ENCODE measurements around the gene PHLPP1.
"Not testable (repeated sequence)": the region's sequence is repeated elsewhere in the genome, so short reads cannot be mapped to it uniquely, and the experiment has no call there.

Gene PHLPP1

DNA sequence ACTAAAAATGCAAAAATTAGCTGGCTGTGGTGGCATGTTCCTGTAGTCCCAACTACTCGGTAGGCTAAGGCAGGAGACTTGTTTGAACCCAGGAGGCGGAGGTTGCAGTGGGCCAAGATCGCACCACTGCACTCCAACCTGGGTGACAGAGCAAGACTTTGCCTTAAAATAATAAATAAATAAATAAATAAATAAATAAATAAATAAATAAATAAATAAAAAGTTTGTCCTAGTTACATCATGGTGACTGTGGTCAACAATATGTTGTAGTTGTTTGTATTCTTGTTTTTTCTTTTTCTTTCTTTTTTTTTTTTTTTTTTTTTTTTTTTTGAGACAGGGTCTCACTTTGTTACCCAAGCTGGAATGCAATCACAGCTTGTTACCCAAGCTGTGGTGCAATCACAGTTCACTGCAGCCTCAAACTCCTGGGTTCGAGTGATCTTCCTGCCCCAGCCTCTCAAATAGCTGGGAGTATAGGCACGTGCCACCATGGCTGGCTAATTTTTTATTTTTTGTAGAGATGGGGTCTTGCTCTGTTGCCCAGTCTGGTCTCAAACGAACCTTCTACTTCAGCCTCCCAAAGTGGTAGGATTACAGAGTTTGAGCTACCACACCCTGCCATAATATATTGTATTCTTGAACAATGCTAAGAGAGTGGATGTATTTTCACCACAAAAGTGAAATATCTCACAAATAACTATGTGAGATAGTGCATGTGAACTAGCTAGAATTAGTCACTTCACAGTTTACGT lies 185.0 kb downstream of the PHLPP1 start:
- no peak for DNase-seq

GRCh38 chr18:62902776-62903175 lies 187.4 kb downstream of the PHLPP1 start:
- no peak for DNase-seq

DNA sequence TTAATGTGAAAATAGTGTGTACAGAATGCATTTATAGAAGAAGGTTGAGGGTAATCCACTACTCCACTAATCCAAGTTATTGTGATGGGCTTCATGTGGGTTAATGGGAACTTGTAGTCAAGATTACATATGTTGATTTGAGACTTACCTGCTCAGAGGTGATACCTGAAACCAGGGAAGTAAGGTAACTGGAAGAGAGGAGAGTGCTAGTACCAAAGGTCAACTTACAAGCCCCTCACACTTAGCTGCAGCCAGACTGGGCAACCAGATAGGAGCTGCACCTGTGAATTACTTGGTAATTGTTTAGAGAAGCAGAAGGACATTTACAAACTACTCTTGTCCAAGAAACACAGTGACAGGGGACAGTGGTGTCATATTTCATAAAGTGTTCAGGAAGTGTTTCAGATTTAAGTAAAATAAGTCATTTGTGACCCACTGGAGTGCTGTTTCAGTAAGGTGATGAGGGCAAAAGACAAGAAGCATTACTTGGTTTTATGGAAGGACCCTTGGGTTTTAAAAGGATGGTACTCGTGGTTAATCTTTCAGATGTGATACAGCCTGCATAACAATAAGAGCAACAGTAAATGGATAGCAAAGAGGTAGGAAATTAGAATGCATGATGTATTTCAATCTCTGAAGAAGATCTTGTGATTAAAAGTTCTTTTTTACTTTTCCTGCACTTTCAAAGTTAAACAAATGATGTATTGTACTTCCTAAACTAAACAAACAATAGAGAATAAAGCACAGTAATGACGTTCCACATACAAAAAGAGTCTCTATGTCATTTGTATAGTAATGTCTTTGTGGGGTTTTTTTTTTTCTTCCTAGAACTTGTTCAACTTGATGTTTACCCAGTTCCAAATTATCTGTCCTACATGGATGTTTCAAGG lies 189.3 kb downstream of the PHLPP1 start:
- DNase-seq = no peak

GRCh38 chr18:62912885-62913284 lies 197.5 kb downstream of the PHLPP1 start:
- no peak for DNase-seq

- not testable (repeated sequence) for DNase-seq
Observed at GRCh38 chr18:62913824-62914223, 198.5 kb downstream of the PHLPP1 start.

GRCh38 chr18:62914871-62915392 lies 199.6 kb downstream of the PHLPP1 start:
- no peak for DNase-seq

- DNase-seq = no peak
Observed at GRCh38 chr18:62918361-62918760, 203.0 kb downstream of the PHLPP1 start.

DNA sequence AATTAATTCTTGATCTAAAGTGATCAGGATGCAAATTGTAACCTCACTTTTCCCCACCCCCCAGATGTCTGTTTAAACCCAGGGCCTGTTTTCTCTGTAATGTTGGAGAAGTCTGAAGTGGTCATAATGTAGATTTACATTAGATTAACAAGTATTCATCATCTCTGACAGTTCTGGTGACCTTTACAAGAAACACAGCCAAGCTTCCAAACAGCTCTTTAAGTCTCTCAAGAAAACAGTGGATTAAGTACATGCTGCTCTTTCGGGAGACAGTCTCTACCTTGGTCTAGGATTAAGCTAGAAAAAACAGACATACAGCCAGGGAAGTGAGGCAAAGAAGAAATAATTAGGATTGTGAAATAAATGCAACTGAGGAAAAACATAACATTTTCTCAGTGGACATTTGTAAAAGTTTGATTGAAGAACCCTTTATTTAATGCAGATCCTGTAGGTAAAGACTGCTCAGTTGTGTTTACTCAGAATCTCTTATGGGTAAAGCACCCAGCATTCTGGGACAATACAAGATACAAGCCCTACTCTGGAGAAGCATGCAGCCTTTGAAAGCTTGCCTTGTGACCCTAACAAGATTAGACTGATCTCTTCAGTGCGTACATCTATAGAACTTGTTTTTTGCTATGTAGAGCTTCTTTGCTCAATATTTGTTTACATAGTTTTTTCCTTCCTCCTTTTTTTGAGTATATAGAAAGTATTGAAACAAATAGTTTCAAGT lies 203.9 kb downstream of the PHLPP1 start:
- DNase-seq = no peak

DNA sequence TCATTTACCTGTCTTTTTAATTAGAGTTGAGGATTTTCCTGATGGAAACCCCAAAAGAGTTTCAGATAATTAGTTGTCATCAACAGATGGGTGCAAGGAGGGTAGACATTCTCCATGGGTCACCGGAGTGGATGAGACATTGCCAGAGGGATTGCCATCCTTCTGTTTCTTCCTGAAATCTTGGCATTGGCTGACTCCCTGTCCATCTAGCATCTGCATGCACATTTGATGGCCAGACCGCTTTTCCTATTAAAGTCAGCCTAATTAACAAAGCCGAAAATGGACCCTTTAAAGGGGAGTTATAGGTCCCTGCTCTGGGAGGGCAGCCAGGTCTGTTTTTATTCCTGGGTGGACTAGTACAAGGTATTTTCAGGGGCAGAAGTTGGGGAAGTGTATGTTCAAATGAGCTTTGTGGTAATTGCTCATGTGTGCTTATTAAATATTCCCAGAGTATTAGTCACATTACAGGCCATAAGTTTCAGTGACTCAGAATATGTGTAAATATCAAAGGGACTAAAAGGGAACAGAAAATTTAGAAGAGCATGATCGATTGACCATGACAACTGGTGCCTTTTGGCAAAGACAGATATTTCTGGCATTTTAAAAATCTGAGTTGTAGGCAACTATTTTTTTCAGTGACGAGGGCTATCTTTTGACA lies 209.8 kb downstream of the PHLPP1 start:
- DNase-seq = no peak

DNA sequence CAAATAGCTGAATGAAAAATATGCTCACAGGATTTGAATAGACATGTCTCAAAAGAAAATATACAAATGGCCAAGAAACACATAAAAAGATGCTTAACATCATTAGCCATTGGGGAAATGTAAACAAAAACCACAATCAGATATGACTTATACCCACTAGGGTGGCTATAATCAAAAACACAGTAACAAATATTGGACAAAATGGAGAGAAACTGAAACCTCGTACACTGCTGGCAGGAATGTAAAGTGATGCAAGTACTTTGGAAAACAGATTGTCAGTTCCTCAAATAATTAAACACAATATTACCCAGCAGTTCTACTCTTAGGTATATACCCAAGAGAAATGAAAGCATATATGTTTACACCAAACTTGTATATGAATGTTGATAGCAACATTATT lies 213.0 kb downstream of the PHLPP1 start:
- DNase-seq = no peak

- DNase-seq = no peak
Observed at GRCh38 chr18:62933261-62933887, 218.0 kb downstream of the PHLPP1 start.

- DNase-seq = no peak
Observed at GRCh38 chr18:62935994-62936393, 220.7 kb downstream of the PHLPP1 start.

DNA sequence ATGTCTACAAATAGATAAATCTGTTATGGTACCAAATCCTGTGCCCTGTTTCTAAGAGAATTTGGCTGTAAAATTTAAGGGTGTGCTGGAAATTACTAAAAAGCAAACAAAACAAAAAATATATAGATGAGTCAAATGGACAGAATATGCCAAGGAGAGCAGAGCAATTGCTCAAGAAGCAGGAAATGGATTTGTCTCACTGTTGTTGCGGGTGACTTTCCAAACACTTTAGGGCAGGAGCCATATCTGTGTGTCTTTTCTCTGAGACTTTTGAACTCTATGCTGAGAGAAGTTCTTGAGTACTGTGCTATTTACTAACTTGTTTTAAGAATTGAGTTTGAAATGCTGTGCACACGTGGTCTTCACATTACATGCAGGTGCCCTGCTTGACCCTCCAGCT lies 221.7 kb downstream of the PHLPP1 start:
- DNase-seq = no peak

GRCh38 chr18:62938006-62938405 lies 222.7 kb downstream of the PHLPP1 start:
- no peak for DNase-seq

DNA sequence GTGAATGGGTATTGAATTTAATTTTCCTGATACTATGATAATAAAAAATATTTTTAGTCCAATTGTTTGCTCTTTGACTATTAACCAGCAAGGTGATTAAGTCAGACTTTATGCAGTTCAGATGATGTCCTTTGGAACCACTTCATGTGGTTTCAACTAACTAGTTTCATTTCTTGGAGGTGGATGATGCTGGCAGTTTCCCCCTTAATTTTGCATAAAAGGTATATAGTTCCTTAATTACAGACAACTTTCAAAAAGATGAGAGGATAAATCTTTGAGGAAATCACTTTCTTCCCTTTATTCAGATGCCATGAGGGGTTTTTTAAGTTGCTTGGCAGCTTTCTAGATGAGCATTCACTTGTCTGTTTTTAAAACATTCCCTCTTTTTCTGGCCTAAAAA lies 223.1 kb downstream of the PHLPP1 start:
- no peak for DNase-seq

DNA sequence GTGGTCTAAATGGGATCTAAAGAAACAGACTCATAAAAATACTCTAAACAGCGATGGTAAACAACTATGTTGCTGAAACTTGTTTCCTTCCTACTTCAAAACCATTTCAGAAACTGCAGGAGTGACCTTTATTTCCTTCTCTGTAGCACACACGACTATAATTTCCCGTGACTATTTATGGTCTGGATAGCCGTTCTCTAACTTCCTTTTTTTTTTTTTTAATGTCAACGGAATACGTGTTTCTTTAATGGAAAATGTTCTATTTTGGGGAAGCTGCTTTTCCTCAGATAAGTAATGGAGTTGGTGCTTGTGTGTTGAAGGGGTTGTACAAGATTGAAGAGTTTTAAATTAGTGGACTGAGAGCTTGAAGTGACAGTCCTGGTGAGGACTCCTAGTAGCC lies 224.1 kb downstream of the PHLPP1 start:
- no peak for DNase-seq

GRCh38 chr18:62939926-62940325 lies 224.6 kb downstream of the PHLPP1 start:
- DNase-seq = no peak

DNA sequence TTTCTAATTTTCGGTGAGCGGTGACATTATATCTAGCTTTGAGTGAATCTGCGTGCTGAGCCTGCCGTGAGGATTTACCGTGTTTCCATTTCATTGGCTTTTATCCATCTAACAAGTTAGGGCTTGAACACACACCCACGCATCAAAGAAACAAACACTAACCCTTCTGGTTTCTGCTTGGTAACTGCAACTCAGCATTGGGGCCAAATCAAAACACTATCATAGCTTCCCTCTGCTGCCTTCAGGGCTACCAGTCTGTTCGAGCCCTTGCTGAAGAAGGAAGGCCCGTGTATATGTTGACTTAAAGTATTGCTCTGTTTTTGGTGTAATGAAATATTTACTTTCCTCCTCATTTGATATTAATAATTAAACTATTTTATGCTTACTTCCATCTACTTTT lies 227.2 kb downstream of the PHLPP1 start:
- DNase-seq = no peak

DNA sequence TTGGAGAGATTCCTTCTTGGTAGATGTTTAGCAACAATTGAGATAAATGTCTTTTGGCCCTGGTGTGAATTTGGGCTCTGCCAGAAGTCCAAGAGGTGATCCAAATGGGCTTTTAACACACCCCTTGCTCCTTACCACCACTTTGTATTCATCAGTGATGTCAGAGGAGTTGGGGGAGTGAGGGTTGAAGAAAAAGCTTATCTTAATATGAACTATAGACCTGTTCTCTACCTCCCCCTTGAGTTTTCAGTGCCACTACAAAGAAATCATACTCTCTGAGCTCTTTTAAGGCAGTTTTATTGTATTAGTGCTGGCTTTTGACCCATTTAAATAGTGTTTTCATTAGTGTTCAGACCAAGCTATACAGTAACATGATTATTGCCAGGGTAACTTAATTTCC lies 229.1 kb downstream of the PHLPP1 start:
- DNase-seq = no peak

- DNase-seq = no peak
Observed at GRCh38 chr18:62948788-62949187, 233.4 kb downstream of the PHLPP1 start.

- no peak for DNase-seq
Observed at GRCh38 chr18:62950246-62950645, 234.9 kb downstream of the PHLPP1 start.

GRCh38 chr18:62952807-62953206 lies 237.5 kb downstream of the PHLPP1 start:
- DNase-seq = no peak

All from NCI-H1048 (cell line).